Caco-2 (cell line): ENCODE results near the gene VASP. TPM values are rescaled to one million over a fixed set of nuclear protein-coding genes. Genes with fewer than 3 reads are reported as not detected.
A peak's percentile ranks its signal among the peaks of the same experiment; 100 is the strongest.

Experiments used
- BruUV-seq: library from RNA; stranded (reverse); fragments of 400-500 nt; replicated peaks from 2 replicates; lab custom pipeline; 2021; lab: Mats Ljungman, UMichigan
- CTCF ChIA-PET: fragments of 300-600 bp; sonication (Branson Sonifier 250); formaldehyde crosslinking; loops from one replicate; lab custom pipeline; 2022; ENCODE audit warnings: antibody characterized with exemption; lab: Charles Lee
- POLR2A ChIA-PET: fragments of 300-600 bp; sonication (Branson Sonifier 250); formaldehyde crosslinking; loops from one replicate; lab custom pipeline; 2022; ENCODE audit warnings: antibody characterized with exemption; lab: Charles Lee
- DNase-seq, 2 experiments: peaks; one replicate each; pipeline versions ENCODE4 v3.0.0 to v3.0.0-alpha.2; 2020 to 2022
- H3K27me3 ChIP-seq: replicated peaks from 2 replicates; pipeline ENCODE4 v1.6.0; 2011; ENCODE audit warnings: low read length; ENCODE audit not compliant: control insufficient read depth, insufficient read depth
- H3K36me3 ChIP-seq: 2 replicates; pipeline ENCODE4 v1.5.1; 2011; ENCODE audit warnings: low read length; ENCODE audit not compliant: control insufficient read depth, insufficient read depth
- H3K4me1 ChIP-seq: fragments of 250-450 bp; sonication (Bioruptor Pico); 2 replicates; pipeline ENCODE4 v1.5.1; 2020; ENCODE audit warnings: mild to moderate bottlenecking
- H3K4me3 ChIP-seq: 2 replicates; pipeline ENCODE4 v1.5.1; 2011; ENCODE audit warnings: low read depth, mild to moderate bottlenecking, control low read depth, low read length
- H3K9me3 ChIP-seq: fragments of 250-450 bp; sonication (Bioruptor Pico); 2 replicates; pipeline ENCODE4 v1.5.1; 2020; ENCODE audit warnings: mild to moderate bottlenecking, moderate library complexity
- H3K27ac Mint-ChIP-seq: one replicate; pipeline ENCODE4 v1.8.0; 2022; ENCODE audit warnings: mixed read lengths; ENCODE audit not compliant: unreplicated experiment
- H3K27me3 Mint-ChIP-seq: one replicate; pipeline ENCODE4 v1.8.0; 2022; ENCODE audit warnings: mixed read lengths; ENCODE audit not compliant: insufficient read depth, unreplicated experiment
- H3K36me3 Mint-ChIP-seq: one replicate; pipeline ENCODE4 v1.8.0; 2022; ENCODE audit warnings: mild to moderate bottlenecking, mixed read lengths; ENCODE audit not compliant: insufficient read depth, unreplicated experiment
- H3K4me1 Mint-ChIP-seq: one replicate; pipeline ENCODE4 v1.8.0; 2022; ENCODE audit warnings: low read depth, mixed read lengths; ENCODE audit not compliant: unreplicated experiment
- H3K4me3 Mint-ChIP-seq: one replicate; pipeline ENCODE4 v1.8.0; 2022; ENCODE audit warnings: mild to moderate bottlenecking, moderate library complexity, mixed read lengths; ENCODE audit not compliant: unreplicated experiment
- H3K9me3 Mint-ChIP-seq: one replicate; pipeline ENCODE4 v1.8.0; 2022; ENCODE audit warnings: mixed read lengths; ENCODE audit not compliant: unreplicated experiment
- CTCF ChIP-seq, 2 experiments: fragments of 200-600 bp in 1 of 2; IDR thresholded peaks; 1 replicate in 1 of 2; 2 replicates in 1 of 2; pipeline versions ENCODE4 v1.5.1 to v1.8.0; 2011 to 2022; ENCODE audit warnings: antibody characterized with exemption in 1 of 2, control low read depth in 1 of 2, inconsistent platforms in 1 of 2, low read depth in 1 of 2, low read length in 1 of 2, mild to moderate bottlenecking in 1 of 2, moderate library complexity in 1 of 2; ENCODE audit not compliant: insufficient read depth in 1 of 2, severe bottlenecking in 1 of 2, unreplicated experiment in 1 of 2
- intact Hi-C: fragments of 100-400 bp; cut with micrococcal nuclease; formaldehyde crosslinking; loops from one replicate; pipeline ENCODE4 v1.10.0; 2022; ENCODE audit not compliant: unreplicated experiment
- total RNA-seq: library from RNA; stranded (reverse); gene quantifications from 2 replicates; pipeline ENCODE4 v1.2.3, GENCODE V29; 2022

Gene VASP
- total RNA-seq, 1 experiment from 2014 or later = 72.4 TPM

GRCh38 chr19:45464852-45465441, 42.3 kb upstream of the VASP start:
- CTCF ChIA-PET = interaction anchor here (6.3 kb wide), 1 partner anchor 25 kb away, joined by 116 read pairs; no protein-coding TSS in a partner anchor
- intact Hi-C loops = no loop called here

DNA sequence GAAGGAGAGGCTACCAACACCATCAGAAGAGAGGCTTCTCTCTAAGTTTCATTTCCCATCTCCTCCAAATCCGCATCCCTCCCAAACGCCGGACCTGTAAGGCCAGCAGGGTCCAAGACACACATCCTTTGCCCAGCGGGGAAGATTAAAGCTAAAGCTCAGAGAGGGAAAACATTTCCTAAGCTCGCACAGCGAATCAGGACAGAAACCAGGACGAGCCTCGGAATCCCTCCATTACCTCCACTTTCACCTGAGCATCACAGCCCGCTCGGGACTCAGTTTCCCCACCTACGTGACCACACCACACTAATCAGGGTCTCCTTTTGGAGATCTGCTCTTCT, 40.2 kb upstream of the VASP start:
- no peak for TF ChIP-seq CTCF (IDR thresholded peaks at IDR 0.05; ENCODE audit: insufficient read depth in 1 of 2, low read depth in 1 of 2, low read length in 1 of 2, severe bottlenecking in 1 of 2, unreplicated experiment in 1 of 2)
- H3K27me3 Mint-ChIP-seq = no peaks in the 10 kb centered on the region
- no peaks in the 10 kb centered on the region for H3K9me3 ChIP-seq
- H3K4me1 Mint-ChIP-seq = no peaks in the 10 kb centered on the region
- no peak for DNase-seq
- POLR2A ChIA-PET = interaction anchor here (0.6 to 4.4 kb wide), 15 partner anchors 8 to 302 kb away, joined by 3 to 38 read pairs (median 5); partner anchors contain the start of genes QPCTL, SIX5 and SNRPD2
- peak overlapping the region; percentile 74 for H3K4me3 ChIP-seq
- CTCF ChIA-PET = interaction anchor here (0.6 to 6.3 kb wide), 8 partner anchors 9 to 76 kb away, joined by 3 to 116 read pairs (median 14); no protein-coding TSS in a partner anchor
- H3K36me3 ChIP-seq = no peaks in the 10 kb centered on the region
- no peaks in the 10 kb centered on the region for H3K27me3 ChIP-seq
- H3K9me3 Mint-ChIP-seq = no peaks in the 10 kb centered on the region
- H3K4me1 ChIP-seq = peaks cover 9% of the 10 kb centered on the region; the same call in 1 of the 2 replicates
- peak overlapping the region; percentile 98 for H3K27ac Mint-ChIP-seq
- intact Hi-C loops = no loop called here
- TSS peak; percentile 58 for BruUV-seq
- peaks cover 36% of the 10 kb centered on the region for H3K36me3 Mint-ChIP-seq
- H3K4me3 Mint-ChIP-seq = peak overlapping the region; percentile 92

More at GRCh38 chr19:45464852-45465441, 42.3 kb upstream of the VASP start:
- Histone ChIP-seq H3K27me3 (no peaks in the 10 kb centered on the region), H3K9me3 (no peaks in the 10 kb centered on the region), H3K36me3 (no peaks in the 10 kb centered on the region), H3K4me3 (no peak overlapping the region), H3K4me1 (peaks cover 6% of the 10 kb centered on the region; the same call in 1 of the 2 replicates)
- Mint-ChIP-seq H3K4me3 (no peak overlapping the region), H3K27ac (no peak overlapping the region), H3K4me1 (no peaks in the 10 kb centered on the region), H3K36me3 (peaks cover 31% of the 10 kb centered on the region), H3K27me3 (no peaks in the 10 kb centered on the region), H3K9me3 (no peaks in the 10 kb centered on the region)
- no peak for DNase-seq
- POLR2A ChIA-PET = no interaction called here
- no peak for TF ChIP-seq CTCF (IDR thresholded peaks at IDR 0.05; ENCODE audit: insufficient read depth in 1 of 2, low read depth in 1 of 2, low read length in 1 of 2, severe bottlenecking in 1 of 2, unreplicated experiment in 1 of 2)
- BruUV-seq = no TSS peak

DNA sequence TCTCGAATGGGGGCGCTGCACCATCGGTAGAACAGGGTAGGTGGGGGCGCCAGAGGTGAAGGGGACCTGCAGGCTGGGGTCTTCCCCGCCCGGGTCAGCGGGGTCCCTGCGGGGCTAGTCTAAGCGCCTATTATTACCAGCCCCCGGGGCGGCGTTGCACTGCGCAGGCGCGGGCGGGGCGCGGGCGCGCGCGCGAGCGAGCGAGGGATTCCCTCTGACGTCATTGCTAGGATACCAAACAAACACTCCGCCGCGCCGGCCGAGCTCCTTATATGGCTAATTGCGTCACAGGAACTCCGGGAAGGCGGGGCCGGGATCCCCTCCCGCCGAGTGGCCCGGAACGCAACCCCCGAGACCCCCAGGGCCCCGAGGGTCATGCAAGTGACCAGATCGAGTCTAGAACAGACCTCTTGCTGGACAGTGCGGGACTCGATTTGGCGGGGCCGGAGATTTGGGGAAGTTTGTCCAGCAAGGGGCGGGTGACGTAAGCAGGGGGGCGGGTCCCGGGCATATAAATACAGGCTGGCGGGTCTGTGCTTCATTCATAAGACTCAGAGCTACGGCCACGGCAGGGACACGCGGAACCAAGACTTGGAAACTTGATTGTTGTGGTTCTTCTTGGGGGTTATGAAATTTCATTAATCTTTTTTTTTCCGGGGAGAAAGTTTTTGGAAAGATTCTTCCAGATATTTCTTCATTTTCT, 39.7 kb upstream of the VASP start, which contains the start of gene FOSB:
FOSB (plus strand) TSS at position 541 of the 703 bp plus-strand sequence. CDS start 591 bp downstream, outside the sequence.
- ChIA-PET CTCF (interaction anchor here (0.6 to 6.3 kb wide), 8 partner anchors 8 to 77 kb away, joined by 3 to 116 read pairs (median 14); no protein-coding TSS in a partner anchor), POLR2A (interaction anchor here (0.5 to 4.4 kb wide), 17 partner anchors 9 to 1789 kb away, joined by 3 to 38 read pairs (median 5); partner anchors contain the start of genes CCDC9, FBXO46, QPCTL and SIX5)
- peaks cover 9% of the 10 kb centered on the region; the same call in 1 of the 2 replicates for H3K4me1 ChIP-seq
- Mint-ChIP-seq H3K27me3 (no peaks in the 10 kb centered on the region), H3K4me3 (peak within 1 kb of the TSS; percentile 92), H3K9me3 (no peaks in the 10 kb centered on the region), H3K27ac (peak within 1 kb of the TSS; percentile 98), H3K4me1 (peaks cover 2% of the 10 kb centered on the region), H3K36me3 (peaks cover 36% of the 10 kb centered on the region)
- intact Hi-C loops = no loop called here
- H3K36me3 ChIP-seq = no peaks in the 10 kb centered on the region
- H3K4me3 ChIP-seq = peak within 1 kb of the TSS; percentile 74
- no peak for TF ChIP-seq CTCF (IDR thresholded peaks at IDR 0.05; ENCODE audit: insufficient read depth in 1 of 2, low read depth in 1 of 2, low read length in 1 of 2, severe bottlenecking in 1 of 2, unreplicated experiment in 1 of 2)
- H3K9me3 ChIP-seq = no peaks in the 10 kb centered on the region
- H3K27me3 ChIP-seq = no peaks in the 10 kb centered on the region
- DNase-seq = peak; percentile 96 to 97
- BruUV-seq = no TSS peak
